Astrocyte (in vitro differentiated cells and primary cell): ENCODE results near the gene ERCC6L2. TPM values are rescaled to one million over a fixed set of nuclear protein-coding genes. Genes with fewer than 3 reads are reported as not detected.

ENCODE experiments used
- DNase-seq: peaks from one replicate; pipeline ENCODE4 v3.0.0-alpha.2; 2010; ENCODE audit warnings: low read depth
- FAIRE-seq: peaks from 2 replicates; lab custom pipeline; 2011; peaks lifted over from hg19 to GRCh38; lab: Jason Lieb, UNC
- H2AFZ ChIP-seq: 2 replicates; pipeline ENCODE4 v1.6.0; 2012; ENCODE audit warnings: low read depth, low read length, inconsistent platforms
- H3K27ac ChIP-seq: 2 replicates; pipeline ENCODE4 v1.5.1; 2011; ENCODE audit warnings: low read depth, low read length, inconsistent platforms
- H3K27me3 ChIP-seq: 2 replicates; pipeline ENCODE4 v1.6.0; 2011; ENCODE audit warnings: low read length, inconsistent platforms; ENCODE audit not compliant: insufficient read depth
- H3K36me3 ChIP-seq: 2 replicates; pipeline ENCODE4 v1.5.1; 2011; ENCODE audit warnings: low read length, inconsistent platforms; ENCODE audit not compliant: insufficient read depth
- H3K4me1 ChIP-seq: 2 replicates; pipeline ENCODE4 v1.5.1; 2011; ENCODE audit warnings: low read length, inconsistent platforms; ENCODE audit not compliant: insufficient read depth
- H3K4me2 ChIP-seq: 2 replicates; pipeline ENCODE4 v1.6.0; 2012; ENCODE audit warnings: low read length, inconsistent platforms
- H3K4me3 ChIP-seq: 2 replicates; pipeline ENCODE4 v1.5.1; 2011; ENCODE audit warnings: low read depth, mild to moderate bottlenecking, low read length, inconsistent platforms; ENCODE audit not compliant: insufficient read depth
- H3K79me2 ChIP-seq: 2 replicates; pipeline ENCODE4 v1.6.0; 2012; ENCODE audit warnings: mild to moderate bottlenecking, low read length, inconsistent platforms; ENCODE audit not compliant: insufficient read depth
- H3K9ac ChIP-seq: 2 replicates; pipeline ENCODE4 v1.6.0; 2012; ENCODE audit warnings: mild to moderate bottlenecking, low read length, inconsistent platforms
- H3K9me3 ChIP-seq: 2 replicates; pipeline ENCODE4 v1.5.1; 2012; ENCODE audit warnings: low read depth, mild to moderate bottlenecking, low read length, inconsistent platforms; ENCODE audit not compliant: insufficient read depth
- H4K20me1 ChIP-seq: 2 replicates; pipeline ENCODE4 v1.6.0; 2012; ENCODE audit warnings: low read length, inconsistent platforms; ENCODE audit not compliant: insufficient read depth
- H3K27ac Mint-ChIP-seq: one replicate; pipeline ENCODE4 v1.8.0; 2021; ENCODE audit warnings: mild to moderate bottlenecking, mixed read lengths; ENCODE audit not compliant: unreplicated experiment
- H3K27me3 Mint-ChIP-seq: one replicate; pipeline ENCODE4 v1.8.0; 2021; ENCODE audit warnings: low read depth, mixed read lengths; ENCODE audit not compliant: unreplicated experiment
- H3K36me3 Mint-ChIP-seq: one replicate; pipeline ENCODE4 v1.8.0; 2021; ENCODE audit warnings: low read depth, mixed read lengths; ENCODE audit not compliant: unreplicated experiment
- H3K4me1 Mint-ChIP-seq: one replicate; pipeline ENCODE4 v1.8.0; 2021; ENCODE audit warnings: low read depth, mixed read lengths; ENCODE audit not compliant: unreplicated experiment
- H3K4me3 Mint-ChIP-seq: one replicate; pipeline ENCODE4 v1.8.0; 2021; ENCODE audit warnings: mild to moderate bottlenecking, moderate library complexity, mixed read lengths; ENCODE audit not compliant: unreplicated experiment
- H3K9me3 Mint-ChIP-seq: one replicate; pipeline ENCODE4 v1.8.0; 2021; ENCODE audit warnings: mild to moderate bottlenecking, mixed read lengths; ENCODE audit not compliant: unreplicated experiment
- EZH2 ChIP-seq: IDR thresholded peaks from 2 replicates; pipeline ENCODE4 v1.6.1; 2012; ENCODE audit warnings: mild to moderate bottlenecking, low read length, inconsistent platforms; ENCODE audit not compliant: insufficient read depth
- total RNA-seq: library from RNA; stranded (reverse); gene quantifications from 2 replicates; pipeline ENCODE4 v1.2.1, GENCODE V29; 2021
- TF ChIP-seq, protein P1 (sequence below): IDR thresholded peaks from 2 replicates; pipeline ENCODE4 v1.5.1; 2011; ENCODE audit warnings: low read depth, mild to moderate bottlenecking, inconsistent platforms, low read length, moderate library complexity; ENCODE audit not compliant: insufficient read depth

Gene ERCC6L2
- total RNA-seq, 1 donor from 2014 or later: 31.9 TPM

DNA sequence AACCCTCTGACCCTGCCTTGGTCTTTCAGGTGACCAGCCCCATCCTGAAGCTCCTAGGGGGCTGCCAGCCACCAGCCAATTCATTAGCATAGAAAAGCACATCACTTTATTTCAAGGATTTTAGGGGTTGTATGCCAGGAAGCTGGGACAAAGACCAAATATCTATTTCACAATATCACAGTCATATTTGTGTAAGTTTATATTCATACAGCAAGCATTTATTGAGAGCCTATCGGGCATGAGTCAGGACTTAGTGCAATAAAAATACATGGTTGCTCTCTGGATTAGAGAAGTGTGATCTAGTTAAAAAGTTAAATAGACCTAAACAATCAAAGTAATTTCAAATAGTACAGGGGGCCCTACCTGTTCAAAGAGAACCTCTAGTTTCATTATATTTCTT lies 113.8 kb downstream of the ERCC6L2 start:
- H3K4me1 ChIP-seq: no peaks in the 10 kb centered on the region
- no peak overlapping the region for H3K4me2 ChIP-seq
- H3K4me3 Mint-ChIP-seq: no peak overlapping the region
- FAIRE-seq (no peak), DNase-seq (no peak)
- no peak overlapping the region for H3K27ac ChIP-seq
- H3K27ac Mint-ChIP-seq: no peak overlapping the region
- TF ChIP-seq EZH2: no peak
- TF ChIP-seq, protein P1, sequence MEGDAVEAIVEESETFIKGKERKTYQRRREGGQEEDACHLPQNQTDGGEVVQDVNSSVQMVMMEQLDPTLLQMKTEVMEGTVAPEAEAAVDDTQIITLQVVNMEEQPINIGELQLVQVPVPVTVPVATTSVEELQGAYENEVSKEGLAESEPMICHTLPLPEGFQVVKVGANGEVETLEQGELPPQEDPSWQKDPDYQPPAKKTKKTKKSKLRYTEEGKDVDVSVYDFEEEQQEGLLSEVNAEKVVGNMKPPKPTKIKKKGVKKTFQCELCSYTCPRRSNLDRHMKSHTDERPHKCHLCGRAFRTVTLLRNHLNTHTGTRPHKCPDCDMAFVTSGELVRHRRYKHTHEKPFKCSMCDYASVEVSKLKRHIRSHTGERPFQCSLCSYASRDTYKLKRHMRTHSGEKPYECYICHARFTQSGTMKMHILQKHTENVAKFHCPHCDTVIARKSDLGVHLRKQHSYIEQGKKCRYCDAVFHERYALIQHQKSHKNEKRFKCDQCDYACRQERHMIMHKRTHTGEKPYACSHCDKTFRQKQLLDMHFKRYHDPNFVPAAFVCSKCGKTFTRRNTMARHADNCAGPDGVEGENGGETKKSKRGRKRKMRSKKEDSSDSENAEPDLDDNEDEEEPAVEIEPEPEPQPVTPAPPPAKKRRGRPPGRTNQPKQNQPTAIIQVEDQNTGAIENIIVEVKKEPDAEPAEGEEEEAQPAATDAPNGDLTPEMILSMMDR: no peak
- no peak overlapping the region for H2AFZ ChIP-seq
- H3K36me3 Mint-ChIP-seq: peaks cover 15% of the 10 kb centered on the region
- H3K27me3 Mint-ChIP-seq: no peaks in the 10 kb centered on the region
- H3K79me2 ChIP-seq: no peaks in the 10 kb centered on the region
- no peaks in the 10 kb centered on the region for H3K27me3 ChIP-seq
- peaks cover 4% of the 10 kb centered on the region for H3K9me3 Mint-ChIP-seq
- peaks cover 4% of the 10 kb centered on the region for H3K36me3 ChIP-seq
- H3K9me3 ChIP-seq: no peaks in the 10 kb centered on the region
- no peaks in the 10 kb centered on the region for H4K20me1 ChIP-seq
- H3K4me1 Mint-ChIP-seq: no peaks in the 10 kb centered on the region
- no peak overlapping the region for H3K4me3 ChIP-seq
- no peak overlapping the region for H3K9ac ChIP-seq

DNA sequence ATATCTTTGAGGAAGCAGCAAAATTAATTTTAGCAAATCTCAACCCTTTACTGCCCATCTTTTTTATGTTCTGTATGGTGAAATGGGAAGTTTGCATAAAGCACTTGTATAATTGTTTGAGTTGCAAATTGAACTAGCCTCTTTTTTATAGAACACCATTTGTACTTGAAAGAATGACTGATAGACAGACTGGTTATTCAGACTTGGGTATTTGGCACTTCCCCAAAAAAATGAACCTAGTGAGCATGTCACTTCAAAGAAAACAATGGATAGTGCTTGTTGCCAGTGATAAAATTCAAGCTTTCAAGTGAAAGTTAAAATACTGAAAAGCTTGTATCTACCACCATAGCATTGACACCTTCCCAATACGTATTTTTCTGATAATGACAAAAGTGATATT lies 115.8 kb downstream of the ERCC6L2 start:
- Mint-ChIP-seq H3K36me3 (peaks cover 12% of the 10 kb centered on the region), H3K9me3 (peaks cover 4% of the 10 kb centered on the region), H3K27ac (no peak overlapping the region), H3K27me3 (no peaks in the 10 kb centered on the region), H3K4me1 (no peaks in the 10 kb centered on the region), H3K4me3 (no peak overlapping the region)
- no peaks in the 10 kb centered on the region for H4K20me1 ChIP-seq
- no peaks in the 10 kb centered on the region for H3K79me2 ChIP-seq
- no peak overlapping the region for H3K27ac ChIP-seq
- H3K4me3 ChIP-seq: no peak overlapping the region
- no peaks in the 10 kb centered on the region for H3K27me3 ChIP-seq
- TF ChIP-seq, protein P1: no peak
- TF ChIP-seq EZH2: no peak
- no peak overlapping the region for H3K9ac ChIP-seq
- H3K4me1 ChIP-seq: no peaks in the 10 kb centered on the region
- no peak overlapping the region for H3K4me2 ChIP-seq
- FAIRE-seq (no peak), DNase-seq (no peak)
- no peaks in the 10 kb centered on the region for H3K9me3 ChIP-seq
- H3K36me3 ChIP-seq: no peaks in the 10 kb centered on the region
- H2AFZ ChIP-seq: no peak overlapping the region

DNA sequence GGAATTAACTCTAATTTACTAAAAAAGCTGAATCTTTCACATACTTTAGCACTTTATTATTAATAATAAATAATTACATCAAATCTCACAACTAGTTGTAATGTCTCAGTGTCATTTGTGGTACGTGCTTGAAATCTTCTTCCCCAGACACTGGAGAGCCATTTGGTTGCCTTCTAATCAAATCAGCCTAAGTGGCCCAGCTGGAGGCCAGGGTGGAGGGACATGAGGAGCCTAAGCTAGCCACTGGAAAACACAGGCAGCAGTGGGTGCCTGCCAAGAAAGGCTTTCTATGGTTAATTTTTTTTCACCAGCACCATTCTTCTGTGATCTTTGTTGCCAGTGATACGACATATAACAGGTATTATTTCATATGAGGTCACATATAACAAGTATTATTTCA lies 117.0 kb downstream of the ERCC6L2 start:
- Histone ChIP-seq H3K4me3 (no peak overlapping the region), H3K27me3 (no peaks in the 10 kb centered on the region), H2AFZ (no peak overlapping the region), H3K79me2 (no peaks in the 10 kb centered on the region), H3K4me2 (no peak overlapping the region), H3K4me1 (no peaks in the 10 kb centered on the region), H3K9ac (no peak overlapping the region), H3K36me3 (no peaks in the 10 kb centered on the region), H3K9me3 (no peaks in the 10 kb centered on the region), H3K27ac (no peak overlapping the region), H4K20me1 (no peaks in the 10 kb centered on the region)
- DNase-seq (no peak), FAIRE-seq (no peak)
- Mint-ChIP-seq H3K9me3 (peaks cover 4% of the 10 kb centered on the region), H3K27ac (no peak overlapping the region), H3K4me1 (no peaks in the 10 kb centered on the region), H3K27me3 (no peaks in the 10 kb centered on the region), H3K4me3 (no peak overlapping the region), H3K36me3 (peaks cover 9% of the 10 kb centered on the region)
- TF ChIP-seq EZH2: no peak
- TF ChIP-seq, protein P1: no peak
